NCI-H2081 treated with DMSO at 0.1 percent for 48 hours (cell line): ENCODE measurements around the gene AKT1.

Experiments used
- DNase-seq: peaks from one replicate; lab custom pipeline; 2025; lab: John Stamatoyannopoulos, UW

The AKT1 gene

DNA sequence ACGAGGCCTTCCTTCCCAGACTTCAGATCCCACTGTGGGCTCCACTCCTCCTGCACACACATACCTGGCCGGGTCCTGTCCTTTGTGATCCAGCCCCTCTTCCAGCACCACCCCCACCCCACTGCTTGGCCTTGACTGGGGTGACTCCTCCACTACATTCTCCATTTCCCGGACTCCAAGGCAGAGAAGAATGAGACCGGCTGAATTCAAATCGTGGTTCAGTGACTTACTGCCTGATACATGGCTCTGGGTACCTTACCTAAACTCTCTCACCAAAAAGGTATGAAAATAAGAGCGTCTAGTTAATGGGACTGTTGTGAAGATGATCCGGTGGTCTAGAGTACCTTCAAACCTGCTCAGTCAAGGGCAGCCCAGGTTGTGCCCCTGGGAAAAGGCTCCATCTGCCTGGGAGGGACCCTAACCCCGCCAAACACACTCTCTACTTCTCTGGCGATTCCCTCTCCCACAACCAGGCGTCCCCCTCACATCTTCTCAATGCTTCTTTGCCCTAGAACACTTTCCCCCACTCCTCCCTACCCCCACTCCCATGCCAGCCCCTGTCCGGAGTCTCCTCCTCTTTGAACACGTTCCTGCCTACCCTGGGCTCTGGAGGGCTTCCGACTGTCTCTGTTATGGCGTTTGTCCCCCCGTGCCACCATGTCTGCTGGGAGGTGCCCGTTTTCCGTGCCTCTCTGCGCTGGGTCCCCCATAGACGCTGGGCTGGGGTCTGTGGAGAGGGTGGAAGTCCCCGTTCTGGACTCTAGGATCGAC, 3.9 kb upstream of the AKT1 start:
- DNase-seq, result no peak

DNA sequence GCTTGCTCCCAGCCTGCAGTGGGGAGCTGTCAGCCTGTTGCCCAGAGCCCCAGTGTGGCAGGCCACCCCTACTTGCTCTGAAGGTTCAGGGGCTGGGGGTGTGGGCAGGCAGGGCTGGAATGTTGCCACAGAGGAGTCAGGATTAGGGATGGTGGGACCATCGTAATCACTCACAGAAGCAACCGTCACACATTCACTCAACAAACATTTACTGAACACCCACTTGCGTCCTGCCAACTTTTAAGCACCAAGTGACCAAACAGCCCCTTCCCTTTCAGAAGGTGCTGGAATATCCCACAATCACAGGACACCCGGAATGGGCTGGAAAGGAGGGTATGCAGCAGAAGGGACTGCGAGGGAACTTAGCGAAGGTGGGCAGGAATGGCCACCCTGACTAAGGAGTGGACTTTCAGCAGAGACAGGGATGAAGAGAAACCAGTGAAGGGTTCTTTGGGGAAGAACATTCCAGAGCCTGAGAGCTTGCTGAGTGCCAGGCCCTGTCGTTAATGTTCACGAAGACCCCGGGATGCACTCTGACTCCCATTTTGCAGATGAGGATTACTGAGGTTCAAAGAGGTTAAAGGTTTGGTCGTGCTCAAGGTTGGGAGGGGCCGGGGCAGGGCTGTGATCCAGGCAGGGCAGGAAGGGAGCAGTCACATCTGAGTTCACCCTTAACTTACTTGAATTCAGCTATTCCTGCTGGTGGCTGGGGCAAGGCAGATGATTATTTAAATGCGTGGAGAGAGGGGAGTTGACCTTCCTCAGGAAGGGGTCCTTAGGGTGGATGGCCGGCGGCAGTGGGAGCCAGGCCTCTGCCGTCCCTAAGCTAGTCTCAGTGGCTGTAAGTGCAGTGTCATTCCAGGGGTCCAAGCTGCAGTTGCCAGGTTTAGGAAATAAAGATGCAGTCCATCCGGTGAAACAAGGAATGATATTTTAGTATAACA, 3.0 kb upstream of the AKT1 start:
- DNase-seq, result no peak

DNA sequence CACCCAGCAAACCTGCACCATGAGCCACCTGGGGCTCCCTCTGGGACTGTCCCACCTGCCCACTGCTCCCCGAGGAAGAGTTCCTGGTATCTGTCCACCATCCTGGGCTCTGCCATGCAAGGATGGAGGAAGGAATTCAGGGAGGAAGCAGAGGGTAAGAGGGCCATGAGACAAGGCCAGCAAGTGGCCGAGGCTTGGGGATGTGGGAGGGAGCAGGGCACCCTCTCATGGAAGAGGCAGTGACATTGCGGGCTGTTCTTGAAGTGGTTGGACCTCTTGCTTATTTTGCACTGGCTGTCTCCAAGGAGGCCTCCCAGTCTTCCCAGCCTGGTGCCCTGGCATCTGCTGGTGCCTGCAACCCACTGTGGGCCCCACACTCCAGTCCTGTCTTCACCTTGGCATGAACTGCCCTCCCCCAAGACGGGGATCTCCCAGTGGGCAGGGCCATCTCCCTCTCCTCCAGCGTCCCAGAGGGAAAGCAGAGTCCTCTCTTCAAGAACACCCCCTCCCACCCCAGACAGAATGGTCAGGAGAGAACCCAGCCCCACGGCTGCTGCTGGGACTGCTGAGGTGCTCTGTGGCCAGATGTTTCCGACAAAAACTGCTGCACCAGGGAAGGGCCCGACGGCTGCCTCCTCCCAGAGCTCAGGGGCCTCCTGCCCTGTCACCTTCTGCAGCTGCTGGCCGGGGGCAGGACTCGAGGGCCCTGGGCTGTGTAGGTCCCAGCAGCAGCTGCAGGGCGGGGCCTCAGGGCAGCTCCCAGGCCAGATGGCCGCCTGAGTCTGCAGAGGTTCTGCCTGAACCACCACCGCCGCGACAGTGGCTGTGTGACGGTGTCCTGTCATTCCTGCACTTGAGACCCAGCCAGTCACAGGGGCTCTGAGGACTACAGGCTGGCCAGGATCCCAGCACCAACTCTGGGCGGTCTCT, 1.8 kb upstream of the AKT1 start:
- no peak for DNase-seq

DNA sequence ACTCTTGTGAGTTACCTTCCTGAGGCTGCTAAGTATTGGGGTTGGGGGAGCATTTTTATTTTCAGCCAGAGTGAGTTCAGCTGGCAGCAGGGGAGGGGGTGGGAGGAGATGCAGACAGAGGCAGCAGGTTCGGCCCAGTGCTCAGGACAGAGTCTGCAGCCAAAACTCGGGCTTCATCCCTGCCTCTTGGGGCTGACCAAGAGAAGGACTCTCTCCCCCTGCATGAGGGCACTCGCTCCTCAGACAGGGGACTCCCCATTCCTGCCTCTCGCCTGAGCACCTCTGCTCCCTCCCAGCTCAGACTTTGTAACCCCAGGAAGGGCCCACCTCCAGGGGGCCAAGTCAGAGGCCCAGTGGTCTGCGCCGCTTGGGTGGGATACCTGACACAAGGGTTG, 1.1 kb upstream of the AKT1 start:
- no peak for DNase-seq

DNA sequence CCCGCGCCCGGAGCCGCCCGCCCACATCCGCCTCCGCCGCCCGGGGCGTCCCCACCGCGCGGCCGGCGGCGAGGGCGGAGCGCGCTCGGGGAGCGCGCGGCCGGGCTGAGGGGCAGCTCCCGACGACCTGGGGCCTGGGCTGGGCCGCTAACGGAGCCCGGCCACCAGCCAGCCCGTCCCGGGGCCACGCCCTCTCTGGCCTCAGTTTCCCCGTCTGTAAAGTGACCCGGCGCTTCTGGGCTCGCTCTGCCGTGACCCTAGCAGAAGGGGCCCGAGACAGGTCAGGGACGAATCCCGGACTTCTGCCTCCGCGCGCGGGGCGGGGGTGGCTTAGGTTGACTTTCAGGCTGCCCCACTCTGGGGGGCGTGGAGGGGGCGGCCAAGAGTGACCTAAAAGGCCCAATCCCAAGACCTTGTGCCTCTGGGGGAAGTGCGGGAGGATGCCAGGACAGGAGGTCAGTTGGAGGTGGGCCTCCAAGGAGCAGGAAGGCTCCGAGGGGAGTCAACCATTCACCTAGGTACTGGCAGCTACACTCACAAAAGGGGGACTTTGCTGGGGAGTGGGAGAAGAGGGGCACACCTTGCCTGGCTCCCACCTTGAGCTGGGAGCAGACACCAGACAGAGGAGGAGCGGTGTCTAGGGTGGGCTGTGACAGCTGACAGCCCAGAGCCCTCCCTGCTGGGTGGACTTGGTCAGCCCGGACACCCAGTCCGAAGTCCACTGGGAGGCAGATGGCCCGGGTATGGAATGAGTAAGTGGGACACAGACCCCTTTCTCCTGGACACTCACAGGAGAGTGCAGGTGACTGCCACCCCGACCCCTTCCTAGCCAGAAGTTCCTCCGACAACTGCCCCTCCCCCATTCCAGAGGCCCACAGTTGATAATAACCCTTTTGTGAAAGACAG, 486 bp upstream of the AKT1 start:
- DNase-seq, result no peak

DNA sequence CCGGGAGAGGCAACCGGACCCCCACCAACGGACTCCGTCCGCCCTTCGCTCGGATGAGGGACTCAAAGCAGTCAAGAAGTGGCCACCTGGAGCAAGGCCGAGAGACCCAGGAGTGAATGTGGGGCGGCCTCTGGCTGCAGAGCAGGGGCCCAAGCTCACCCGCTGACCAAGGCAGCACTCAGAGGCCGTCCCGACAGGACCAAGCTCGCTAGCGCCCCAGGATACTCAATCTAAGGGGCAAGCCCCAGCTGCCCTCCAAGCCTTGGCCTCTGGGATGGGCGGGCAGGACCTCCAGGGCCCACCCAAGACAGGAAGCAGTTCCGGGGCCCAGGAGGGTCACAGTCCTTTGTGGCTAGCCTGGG, 936 bp downstream of the AKT1 start:
- no peak for DNase-seq

DNA sequence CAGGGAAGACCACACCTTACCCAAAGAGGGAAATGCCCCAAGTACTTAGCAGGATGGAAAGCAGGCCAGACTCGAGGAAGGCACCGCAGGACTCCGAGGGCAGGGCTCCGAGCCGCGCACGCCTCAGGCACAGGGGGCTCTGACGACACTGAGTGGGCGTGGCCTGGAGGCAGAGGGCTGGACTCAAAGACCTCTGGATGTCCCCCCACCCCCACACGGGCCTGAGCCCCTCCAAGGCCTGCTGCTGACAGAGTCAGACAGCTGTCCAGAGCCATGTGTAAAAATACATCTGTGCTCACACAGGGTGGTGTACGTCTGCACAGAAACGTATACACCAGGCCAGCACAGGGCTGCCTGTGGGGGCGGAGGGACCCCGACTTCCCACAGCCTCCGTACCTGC, 1.4 kb downstream of the AKT1 start:
- no peak for DNase-seq

DNA sequence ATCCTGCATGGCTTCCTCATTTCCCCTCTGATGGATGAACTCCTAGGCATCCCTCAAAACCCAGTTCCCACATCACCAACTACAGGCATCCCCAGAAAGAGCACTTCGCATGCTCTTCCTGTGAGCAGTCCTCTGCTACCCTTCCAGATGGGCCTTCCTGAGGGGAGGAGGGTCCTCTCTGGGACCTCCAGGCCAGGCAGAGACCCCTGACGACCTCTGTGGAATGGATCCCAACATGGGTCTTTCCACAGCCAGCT, 1.9 kb downstream of the AKT1 start:
- DNase-seq, result no peak

DNA sequence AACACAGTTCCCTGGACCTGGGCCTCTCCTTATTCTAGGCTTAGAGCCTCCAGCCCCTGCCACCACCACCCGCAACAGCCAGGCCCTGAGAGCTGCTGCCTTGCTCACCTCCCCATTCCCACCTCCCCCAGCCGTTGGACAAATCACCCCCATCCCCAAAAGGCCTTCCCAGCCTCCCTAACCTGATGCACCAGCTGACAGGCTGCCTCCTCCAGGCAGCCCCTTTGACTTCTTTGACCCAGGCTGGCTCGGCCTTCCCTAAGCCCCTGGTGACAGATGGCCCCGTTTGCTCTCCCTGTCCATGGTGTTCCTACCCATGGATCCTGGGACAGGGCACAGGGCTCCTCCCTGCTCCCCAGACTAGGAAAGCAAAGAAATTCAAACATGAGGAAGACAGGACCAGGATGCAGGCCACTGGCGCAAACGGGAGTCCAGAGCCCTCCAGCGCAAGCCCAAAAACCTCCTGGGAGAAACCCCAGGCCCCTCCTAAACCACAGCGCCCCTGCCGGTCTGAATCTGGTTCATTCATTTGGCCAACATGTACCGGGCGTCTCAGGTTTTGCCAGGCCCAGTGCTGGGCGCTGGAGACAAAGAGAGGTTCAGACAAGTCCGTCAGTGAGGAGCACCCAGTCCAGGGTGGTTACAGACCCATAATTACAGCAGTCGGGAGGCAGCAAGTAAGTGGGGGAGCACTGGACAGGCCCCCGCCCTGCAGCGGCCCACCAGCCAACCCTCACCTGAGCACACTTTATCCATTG, 2.4 kb downstream of the AKT1 start:
- DNase-seq, result no peak

DNA sequence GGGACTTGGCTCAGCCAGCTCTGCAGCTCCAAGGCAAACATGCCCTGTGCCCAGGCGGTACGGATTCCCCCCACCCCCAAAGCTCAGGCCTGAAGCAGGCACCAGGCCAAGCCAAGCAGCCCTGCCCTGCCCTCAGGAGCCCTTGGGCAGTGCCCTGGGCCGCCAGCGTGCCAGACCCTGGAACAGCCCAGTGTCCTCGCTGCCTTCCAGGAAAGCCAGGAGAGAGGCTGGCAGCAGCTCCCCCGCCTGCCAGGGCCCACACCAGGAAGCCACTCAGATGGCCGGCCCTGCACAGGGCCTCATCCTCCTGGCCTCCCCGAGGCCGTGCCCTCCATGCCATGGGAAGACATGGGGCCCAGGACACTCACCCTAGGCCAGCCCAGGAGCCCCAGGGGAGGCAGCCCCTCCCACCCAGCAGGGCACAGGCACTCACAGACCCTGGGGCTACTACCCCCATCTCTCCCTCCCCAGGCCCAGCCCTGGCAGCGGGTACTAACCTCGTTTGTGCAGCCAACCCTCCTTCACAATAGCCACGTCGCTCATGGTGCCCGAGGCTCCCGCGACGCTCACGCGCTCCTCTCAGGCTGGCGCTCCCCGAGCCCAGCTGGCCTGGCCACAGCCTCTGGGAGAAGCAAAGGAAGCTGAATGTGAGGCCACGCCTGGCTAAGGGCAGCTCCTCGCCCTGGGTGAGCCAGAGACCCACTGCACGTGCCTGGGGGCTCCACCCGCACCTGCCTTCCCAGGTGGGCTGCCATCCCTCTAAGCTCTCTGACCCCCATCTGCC, 3.3 kb downstream of the AKT1 start:
- DNase-seq, result no peak

DNA sequence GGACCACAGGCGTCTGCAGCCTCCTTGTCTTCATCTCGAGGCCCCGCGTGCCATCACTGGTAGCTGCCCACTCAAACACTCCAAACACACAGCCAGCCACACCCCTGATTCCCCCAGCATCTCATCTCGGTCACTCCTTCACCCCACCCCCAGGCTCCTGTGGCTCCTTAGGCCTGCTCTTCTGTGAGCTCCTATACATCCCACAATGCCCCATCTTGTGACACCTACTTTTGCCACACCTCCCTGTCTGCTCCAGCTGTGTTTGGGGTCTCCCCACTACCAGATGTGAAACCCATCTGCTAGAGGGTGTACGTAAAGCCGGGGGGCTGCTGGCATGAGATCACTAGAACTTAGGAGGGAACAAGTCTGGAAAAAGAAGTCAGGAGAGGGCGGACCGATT, 4.1 kb downstream of the AKT1 start:
- DNase-seq, result no peak

DNA sequence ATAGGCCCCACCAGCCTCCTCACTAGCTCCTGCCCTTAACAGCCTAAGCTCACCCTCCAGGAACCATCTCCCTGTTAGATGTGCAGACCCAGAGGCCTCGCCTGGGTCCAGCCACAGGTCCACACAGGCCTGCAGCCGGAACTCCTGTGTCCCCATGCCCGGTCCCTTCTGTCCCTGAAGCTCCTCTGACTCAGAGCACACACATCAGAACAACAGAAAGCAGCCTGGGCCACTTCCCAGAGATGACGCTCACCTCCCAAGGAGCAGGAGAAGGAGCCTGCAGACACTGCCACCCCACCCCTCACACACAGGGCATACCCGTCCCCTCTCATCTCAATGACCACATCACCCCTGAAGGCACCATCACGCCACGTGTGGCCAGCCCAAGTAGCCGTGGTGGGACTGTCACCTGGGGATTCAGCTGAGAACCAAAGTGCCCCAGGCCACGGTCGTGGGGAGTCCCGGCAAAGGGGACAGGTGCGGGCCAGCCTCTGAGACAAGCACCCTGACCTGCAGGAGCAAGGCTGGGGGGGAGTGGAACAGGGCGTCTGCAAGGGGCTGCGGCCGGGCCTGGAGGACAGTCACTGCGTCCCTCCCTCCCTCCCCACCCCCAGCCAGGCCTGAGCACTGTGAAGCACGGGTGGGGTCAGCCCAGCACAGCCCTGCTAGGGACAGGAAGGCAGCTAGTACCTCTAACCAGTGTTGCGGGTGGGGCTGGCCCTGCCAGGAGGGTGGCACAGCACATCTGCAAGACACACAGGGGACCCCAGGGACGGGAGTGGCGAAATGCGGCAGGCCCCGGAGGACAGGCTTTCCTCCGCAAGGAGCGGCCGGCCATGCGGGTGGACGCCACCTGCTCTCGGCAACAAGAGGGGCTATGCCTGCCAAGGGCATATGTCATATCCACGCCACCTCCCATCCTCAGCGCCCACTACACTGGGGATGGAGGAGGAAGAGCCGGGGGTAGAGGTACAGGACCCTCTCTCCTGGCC, 5.5 kb downstream of the AKT1 start:
- DNase-seq, result no peak

DNA sequence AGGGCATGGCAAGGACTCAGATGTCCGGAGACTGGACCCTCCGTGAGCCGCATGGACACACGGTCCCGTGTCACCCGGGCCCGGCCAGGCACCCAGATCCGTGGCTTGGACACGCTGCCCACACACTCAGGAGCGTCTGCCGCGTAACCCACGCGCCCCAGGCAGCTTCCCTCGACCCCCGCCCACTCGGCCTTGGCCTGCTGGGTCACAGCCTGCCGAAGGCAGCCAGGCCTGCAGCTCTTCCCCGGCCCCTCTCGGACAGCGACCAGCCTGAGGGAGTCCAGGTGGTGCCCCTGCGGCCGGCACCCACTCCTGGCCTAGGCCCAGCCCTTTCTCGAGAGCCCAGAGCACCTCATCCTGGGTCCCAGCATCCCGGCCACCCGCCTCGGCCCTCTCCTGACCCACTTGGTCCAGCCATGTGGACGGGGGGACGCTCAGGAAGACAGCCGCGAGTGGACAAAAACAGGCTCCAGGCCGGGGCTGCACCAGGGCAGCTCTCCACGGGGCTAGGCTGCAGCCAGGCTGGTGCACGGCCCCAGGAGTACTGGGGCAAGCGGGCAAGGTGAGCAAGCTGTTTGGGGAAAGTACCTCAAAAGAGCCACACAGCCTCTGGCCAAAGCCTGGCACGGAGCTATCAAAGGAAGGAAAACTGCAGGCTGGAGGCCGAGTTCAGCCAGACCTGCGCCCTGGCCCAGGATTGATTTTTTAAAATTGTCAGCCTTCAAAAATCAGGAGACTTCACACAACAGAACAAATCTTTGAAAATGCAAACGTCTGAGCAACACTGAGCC, 6.5 kb downstream of the AKT1 start:
- no peak for DNase-seq

DNA sequence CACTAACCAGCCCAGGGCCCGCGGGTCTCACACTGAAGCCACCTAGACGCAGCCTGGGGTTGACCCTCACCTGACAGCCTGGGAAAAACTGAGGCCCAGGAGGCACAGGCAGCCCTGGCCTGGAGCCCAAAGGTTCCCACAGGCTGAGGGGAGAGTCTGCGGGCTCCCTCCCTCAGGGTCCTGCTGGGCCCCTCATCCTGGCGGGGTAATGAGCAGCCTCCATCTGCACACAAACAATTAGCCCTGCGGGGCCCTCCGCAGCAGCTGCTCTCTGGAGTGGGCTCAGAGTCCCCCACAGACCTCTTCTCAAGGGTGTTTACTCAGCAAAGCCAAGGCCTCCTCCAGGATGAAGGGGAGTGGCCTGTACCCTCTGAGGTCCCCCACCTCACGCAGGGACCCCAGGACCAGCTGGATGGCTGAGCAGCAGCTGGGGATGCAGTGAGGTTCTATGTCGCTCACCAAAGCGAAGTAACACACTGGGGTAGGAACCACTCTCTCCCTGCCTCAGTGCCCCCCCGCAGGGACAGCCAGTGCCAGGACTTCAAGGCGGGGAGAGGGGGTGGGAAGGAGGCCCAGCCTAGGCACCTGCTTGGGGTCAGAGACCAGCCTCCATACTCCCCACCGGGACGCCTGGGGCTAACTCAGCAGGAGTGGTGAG, 7.3 kb downstream of the AKT1 start:
- DNase-seq, result peak; percentile 76

DNA sequence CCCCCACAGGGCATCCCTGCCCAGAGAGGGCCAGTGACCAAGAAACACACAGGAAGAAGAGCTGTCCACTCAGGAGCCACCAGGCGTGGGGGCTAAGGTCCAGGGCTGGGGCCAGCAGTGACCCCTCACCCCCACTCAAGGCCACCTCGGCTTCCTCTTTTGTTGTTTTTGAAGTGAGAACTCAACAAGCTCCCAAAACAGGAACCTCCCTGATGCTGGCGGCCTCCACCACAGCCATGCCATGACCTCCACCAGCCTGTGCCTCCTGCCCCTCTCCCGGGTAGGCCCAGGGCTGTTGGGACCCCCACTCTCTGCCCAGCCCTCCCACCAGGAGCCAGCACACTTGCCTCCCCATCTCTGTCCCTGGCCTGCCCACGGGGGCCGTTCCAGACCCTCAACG, 7.8 kb downstream of the AKT1 start:
- no peak for DNase-seq

DNA sequence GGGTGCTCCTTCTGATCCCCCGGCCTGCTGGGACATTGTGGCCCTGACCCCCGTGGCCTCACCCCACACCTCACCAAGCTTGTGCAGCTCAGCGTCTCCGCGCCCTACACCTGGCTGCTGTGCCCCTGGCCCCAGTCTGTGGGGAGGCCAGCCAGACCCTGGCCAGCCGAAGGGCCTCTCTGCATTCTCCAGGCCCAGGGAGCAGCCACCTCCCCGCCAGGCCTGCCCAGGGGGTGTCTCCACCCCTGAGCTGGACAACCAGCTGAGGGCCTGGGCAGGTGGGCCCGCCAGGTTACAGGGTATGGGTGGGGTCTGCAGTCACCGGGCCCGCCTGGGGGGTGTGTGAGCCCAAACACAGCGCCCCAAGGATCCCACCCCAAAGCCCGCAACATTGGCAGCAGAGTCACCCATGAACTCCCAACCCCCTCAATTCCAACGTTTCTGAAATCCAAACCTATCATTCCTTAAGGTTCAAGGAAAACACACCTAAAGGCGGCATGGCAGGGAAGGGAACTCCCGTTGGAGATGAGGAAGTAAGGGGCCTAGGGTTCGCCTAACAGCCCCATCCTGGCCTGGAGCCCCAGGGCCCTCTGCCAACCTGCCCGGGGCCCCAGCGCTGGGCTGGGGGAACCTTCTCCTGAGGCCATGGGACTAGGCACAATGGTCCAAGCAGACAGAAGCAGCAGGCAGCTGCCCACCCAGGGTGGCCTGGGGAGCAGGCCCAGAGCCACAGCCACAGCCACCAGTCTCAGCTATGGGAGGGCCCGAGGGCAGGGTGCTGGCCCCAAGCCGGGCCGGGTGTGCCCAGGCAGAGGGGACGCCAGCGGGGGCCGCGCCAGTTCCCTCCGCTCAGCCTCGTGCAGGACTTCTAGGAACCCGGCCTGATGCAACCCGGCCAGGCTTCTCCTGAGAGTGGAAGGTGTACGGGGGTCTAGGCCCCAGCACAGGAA, 8.5 kb downstream of the AKT1 start:
- no peak for DNase-seq
